Measurements from ENCODE around the gene CD300A. TPM values are rescaled to one million over a fixed set of nuclear protein-coding genes. Genes with fewer than 3 reads are reported as not detected.

The CD300A gene
- total RNA-seq, 5 donors from 2014 or later (not counting 1 experiment from before 2014, with no cell fraction given), result 9.2 to 18.8 (median 12.5) TPM

DNA sequence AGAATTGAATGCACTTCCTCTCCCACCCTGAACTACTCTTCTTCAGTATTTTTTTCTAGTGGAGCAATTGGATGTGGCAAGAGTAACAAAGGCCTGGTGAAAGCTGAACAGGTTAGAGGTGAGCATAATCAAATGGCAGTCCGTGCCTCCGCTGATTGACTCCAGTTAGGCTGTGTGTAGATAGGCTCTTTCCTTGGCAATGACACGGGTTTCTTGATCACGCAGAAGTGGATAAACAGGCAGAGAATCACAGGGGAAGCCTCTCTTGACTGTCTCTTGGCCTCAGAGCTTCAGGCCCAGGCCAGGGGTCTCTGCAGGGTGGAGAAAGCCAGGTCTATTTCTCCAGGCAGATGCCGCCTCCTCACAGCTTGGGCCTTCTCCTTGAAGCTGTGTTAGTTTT lies 60.6 kb downstream of the CD300A start:
- Mint-ChIP-seq H3K36me3 (no peaks in the 10 kb centered on the region), H3K27me3 (peaks cover 37% of the 10 kb centered on the region in 2 donors), H3K27ac (no peak overlapping the region), H3K4me1 (peaks cover 0 to under 1% (median 0%) of the 10 kb centered on the region in 3 donors), H3K9me3 (peaks cover 0 to 3% (median 0%) of the 10 kb centered on the region in 3 donors), H3K4me3 (no peak overlapping the region)
- 94% methylated on average over 4 of the region's 5 CpGs for WGBS (ENCODE audit: insufficient coverage)
- DNase-seq (no peak), ATAC-seq (replicated peaks in 1 of 4) (no peak)
- Histone ChIP-seq H3K4me3 (ENCODE audit: control insufficient read depth in 1 of 2, extremely low read depth in 1 of 2, low read length in 1 of 2) (no peak overlapping the region), H3K4me1 (ENCODE audit: control insufficient read depth in 1 of 2, extremely low read depth in 1 of 2, insufficient read depth in 2 of 2, low read length in 2 of 2) (peaks cover 0 to 2% of the 10 kb centered on the region in 2 experiments), H3K36me3 (ENCODE audit: control insufficient read depth in 2 of 2, extremely low read depth in 1 of 2, insufficient read depth in 1 of 2, low read length in 1 of 2) (no peaks in the 10 kb centered on the region), H3K27ac (ENCODE audit: low read length) (no peak overlapping the region), H3K9me3 (no peaks in the 10 kb centered on the region), H3K27me3 (replicated peaks in 1 of 2; ENCODE audit: control insufficient read depth in 2 of 2, extremely low read depth in 1 of 2, insufficient read depth in 2 of 2, low read length in 1 of 2) (peaks cover 0 to 68% of the 10 kb centered on the region in 2 experiments)
- ChIA-PET CTCF (no interaction called here), POLR2A (no interaction called here)

DNA sequence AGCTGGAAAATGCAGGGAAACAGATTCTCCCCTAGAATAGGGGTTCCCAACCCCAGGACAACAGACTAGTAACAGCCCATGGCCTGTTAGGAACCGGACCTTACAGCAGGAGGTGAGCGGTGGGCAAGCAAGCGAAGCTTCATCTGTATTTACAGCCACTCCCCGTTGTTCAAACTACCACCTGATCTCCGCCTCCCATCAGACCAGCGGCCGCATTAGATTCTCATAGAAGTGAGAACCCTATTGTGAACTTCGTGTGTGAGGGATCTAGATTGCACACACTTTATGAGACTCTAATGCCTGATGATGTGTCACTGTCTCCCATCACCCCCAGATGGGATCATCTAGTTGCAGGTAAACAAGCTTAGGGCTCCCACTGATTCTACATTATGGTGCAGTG lies 61.3 kb downstream of the CD300A start:
- WGBS (ENCODE audit: insufficient coverage), result 79% methylated on average over 2 of the region's 8 CpGs
- Histone ChIP-seq H3K36me3 (ENCODE audit: control insufficient read depth in 2 of 2, extremely low read depth in 1 of 2, insufficient read depth in 1 of 2, low read length in 1 of 2) (no peaks in the 10 kb centered on the region), H3K27me3 (replicated peaks in 1 of 2; ENCODE audit: control insufficient read depth in 2 of 2, extremely low read depth in 1 of 2, insufficient read depth in 2 of 2, low read length in 1 of 2) (peaks cover 0 to 68% of the 10 kb centered on the region in 2 experiments), H3K9me3 (no peaks in the 10 kb centered on the region), H3K4me3 (ENCODE audit: control insufficient read depth in 1 of 2, extremely low read depth in 1 of 2, low read length in 1 of 2) (no peak overlapping the region), H3K4me1 (ENCODE audit: control insufficient read depth in 1 of 2, extremely low read depth in 1 of 2, insufficient read depth in 2 of 2, low read length in 2 of 2) (peaks cover 0 to 4% of the 10 kb centered on the region in 2 experiments), H3K27ac (ENCODE audit: low read length) (no peak overlapping the region)
- CTCF ChIA-PET, result no interaction called here
- no peak for DNase-seq
- no peaks in the 10 kb centered on the region for H3K36me3 Mint-ChIP-seq
- POLR2A ChIA-PET, result no interaction called here
- peaks cover 0 to 3% (median 0%) of the 10 kb centered on the region in 3 donors for H3K9me3 Mint-ChIP-seq
- peaks cover 0 to 7% (median 3%) of the 10 kb centered on the region in 3 donors for H3K4me1 Mint-ChIP-seq
- no peak overlapping the region for H3K4me3 Mint-ChIP-seq
- no peak for ATAC-seq (replicated peaks in 1 of 4)
- no peak overlapping the region for H3K27ac Mint-ChIP-seq
- H3K27me3 Mint-ChIP-seq, result peaks cover 36 to 38% of the 10 kb centered on the region in 2 donors

DNA sequence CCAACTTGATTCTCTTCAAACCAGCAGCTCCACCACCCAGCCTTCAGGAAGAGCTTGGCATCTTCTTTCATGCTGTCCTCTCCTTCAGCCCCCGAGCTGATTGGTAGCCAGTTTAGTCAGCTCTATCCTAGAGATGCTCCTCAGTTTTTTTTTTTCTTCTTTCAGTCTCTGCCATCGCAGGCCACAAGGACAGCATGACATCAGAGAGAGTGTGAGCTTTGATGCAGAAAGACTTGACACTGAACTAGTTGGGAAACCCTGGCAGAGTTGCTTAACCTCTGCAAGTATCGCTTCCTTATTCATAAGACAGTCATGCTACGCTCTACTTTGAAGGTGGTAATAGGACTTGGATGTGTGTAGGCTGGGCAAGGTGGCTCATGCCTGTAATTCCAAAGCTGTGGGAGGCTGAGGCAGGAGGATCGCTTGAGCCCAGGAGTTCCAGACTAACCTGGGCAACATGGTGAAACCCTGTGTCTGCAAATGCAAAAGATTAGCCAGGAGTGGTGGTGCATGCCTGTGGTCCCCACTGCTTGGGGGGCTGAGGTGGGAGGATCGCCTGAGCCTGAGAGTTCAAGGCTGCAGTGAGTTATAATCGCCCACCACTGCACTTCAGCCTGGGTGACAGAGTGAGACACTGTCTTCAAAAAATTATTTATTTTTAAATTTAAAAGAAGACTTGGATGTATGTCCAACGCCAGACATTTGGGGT lies 62.2 kb downstream of the CD300A start:
- ATAC-seq (replicated peaks in 1 of 4), result no peak
- H3K4me1 ChIP-seq (ENCODE audit: control insufficient read depth in 1 of 2, extremely low read depth in 1 of 2, insufficient read depth in 2 of 2, low read length in 2 of 2), result peaks cover 0 to 4% of the 10 kb centered on the region in 2 experiments
- H3K27me3 Mint-ChIP-seq, result peaks cover 35 to 38% of the 10 kb centered on the region in 2 donors
- CTCF ChIA-PET, result no interaction called here
- no peak overlapping the region for H3K27ac ChIP-seq (ENCODE audit: low read length)
- peak in 2 of 35 experiments; percentile 6 to 41 for DNase-seq
- peaks cover 0 to 64% of the 10 kb centered on the region in 2 experiments for H3K27me3 ChIP-seq (replicated peaks in 1 of 2; ENCODE audit: control insufficient read depth in 2 of 2, extremely low read depth in 1 of 2, insufficient read depth in 2 of 2, low read length in 1 of 2)
- POLR2A ChIA-PET, result no interaction called here
- peaks cover 4 to 14% (median 6%) of the 10 kb centered on the region in 3 donors for H3K4me1 Mint-ChIP-seq
- WGBS (ENCODE audit: insufficient coverage), result 82% methylated on average over 4 of the region's 8 CpGs
- H3K36me3 Mint-ChIP-seq, result no peaks in the 10 kb centered on the region
- H3K9me3 Mint-ChIP-seq, result no peaks in the 10 kb centered on the region
- H3K4me3 Mint-ChIP-seq, result no peak overlapping the region
- H3K9me3 ChIP-seq, result no peaks in the 10 kb centered on the region
- H3K4me3 ChIP-seq (ENCODE audit: control insufficient read depth in 1 of 2, extremely low read depth in 1 of 2, low read length in 1 of 2), result no peak overlapping the region
- no peaks in the 10 kb centered on the region for H3K36me3 ChIP-seq (ENCODE audit: control insufficient read depth in 2 of 2, extremely low read depth in 1 of 2, insufficient read depth in 1 of 2, low read length in 1 of 2)
- no peak overlapping the region for H3K27ac Mint-ChIP-seq

DNA sequence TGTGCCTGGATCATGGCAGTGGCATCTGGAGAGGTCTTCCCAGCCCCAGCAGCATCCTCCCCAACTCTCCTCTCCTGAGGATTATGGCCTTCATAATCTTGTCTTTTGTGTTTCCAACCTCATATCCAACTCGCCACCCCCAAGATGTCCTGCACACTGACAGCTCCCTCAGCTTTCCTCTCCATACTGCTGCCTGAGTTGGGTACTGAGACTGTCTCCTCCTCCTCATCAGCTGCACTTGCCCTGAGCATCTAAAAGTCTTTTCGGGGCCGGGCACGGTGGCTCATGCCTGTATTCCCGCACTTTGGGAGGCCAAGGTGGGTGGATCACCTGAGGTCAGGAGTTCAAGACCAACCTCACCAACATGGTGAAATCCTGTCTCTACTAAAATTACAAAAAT lies 62.8 kb downstream of the CD300A start:
- ChIA-PET CTCF (no interaction called here), POLR2A (no interaction called here)
- Histone ChIP-seq H3K27me3 (replicated peaks in 1 of 2; ENCODE audit: control insufficient read depth in 2 of 2, extremely low read depth in 1 of 2, insufficient read depth in 2 of 2, low read length in 1 of 2) (peaks cover 0 to 65% of the 10 kb centered on the region in 2 experiments), H3K36me3 (ENCODE audit: control insufficient read depth in 2 of 2, extremely low read depth in 1 of 2, insufficient read depth in 1 of 2, low read length in 1 of 2) (no peaks in the 10 kb centered on the region), H3K4me3 (ENCODE audit: control insufficient read depth in 1 of 2, extremely low read depth in 1 of 2, low read length in 1 of 2) (no peak overlapping the region), H3K4me1 (ENCODE audit: control insufficient read depth in 1 of 2, extremely low read depth in 1 of 2, insufficient read depth in 2 of 2, low read length in 2 of 2) (peaks cover 0 to 4% of the 10 kb centered on the region in 2 experiments), H3K9me3 (no peaks in the 10 kb centered on the region), H3K27ac (ENCODE audit: low read length) (no peak overlapping the region)
- ATAC-seq (replicated peaks in 1 of 4) (no peak), DNase-seq (no peak)
- no peaks in the 10 kb centered on the region for H3K36me3 Mint-ChIP-seq
- H3K9me3 Mint-ChIP-seq, result no peaks in the 10 kb centered on the region
- no CpG with 5 or more reads among the region's 5 CpGs for WGBS (ENCODE audit: insufficient coverage)
- H3K27me3 Mint-ChIP-seq, result peaks cover 33 to 37% of the 10 kb centered on the region in 2 donors
- H3K4me3 Mint-ChIP-seq, result no peak overlapping the region
- peaks cover 4 to 14% (median 6%) of the 10 kb centered on the region in 3 donors for H3K4me1 Mint-ChIP-seq
- no peak overlapping the region for H3K27ac Mint-ChIP-seq

DNA sequence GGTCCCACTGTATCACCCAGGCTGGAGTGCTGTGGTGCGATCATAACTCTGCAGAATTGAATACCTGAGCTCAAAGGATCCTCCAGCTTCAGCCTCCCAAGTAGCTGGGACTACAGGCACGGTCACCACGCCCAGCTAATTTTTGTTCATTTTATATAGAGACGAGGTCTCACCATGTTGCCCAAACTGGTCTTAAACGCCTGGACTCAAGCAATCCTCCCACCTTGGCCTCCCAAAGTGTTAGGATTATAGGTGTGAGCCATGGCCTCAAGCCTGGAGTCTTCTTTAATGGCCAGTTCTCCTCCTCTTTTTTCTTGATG lies 64.4 kb downstream of the CD300A start:
- DNase-seq, result no peak
- Mint-ChIP-seq H3K27ac (no peak overlapping the region), H3K4me3 (no peak overlapping the region), H3K4me1 (peaks cover 4 to 14% (median 6%) of the 10 kb centered on the region in 3 donors), H3K36me3 (no peaks in the 10 kb centered on the region), H3K9me3 (no peaks in the 10 kb centered on the region), H3K27me3 (peaks cover 37 to 38% of the 10 kb centered on the region in 2 donors)
- CTCF ChIA-PET, result interaction anchor here in 1 of 2 donors (0.6 kb wide), 1 partner anchor 164 kb away, joined by 8 read pairs; no protein-coding TSS in a partner anchor
- peaks cover 0 to 4% of the 10 kb centered on the region in 2 experiments for H3K4me1 ChIP-seq (ENCODE audit: control insufficient read depth in 1 of 2, extremely low read depth in 1 of 2, insufficient read depth in 2 of 2, low read length in 2 of 2)
- WGBS (ENCODE audit: insufficient coverage), result 100% methylated on average over 1 of the region's 5 CpGs
- no peaks in the 10 kb centered on the region for H3K9me3 ChIP-seq
- no peak overlapping the region for H3K27ac ChIP-seq (ENCODE audit: low read length)
- ATAC-seq (replicated peaks in 1 of 4), result no peak
- H3K27me3 ChIP-seq (replicated peaks in 1 of 2; ENCODE audit: control insufficient read depth in 2 of 2, extremely low read depth in 1 of 2, insufficient read depth in 2 of 2, low read length in 1 of 2), result peaks cover 0 to 56% of the 10 kb centered on the region in 2 experiments
- POLR2A ChIA-PET, result no interaction called here
- no peaks in the 10 kb centered on the region for H3K36me3 ChIP-seq (ENCODE audit: control insufficient read depth in 2 of 2, extremely low read depth in 1 of 2, insufficient read depth in 1 of 2, low read length in 1 of 2)
- no peak overlapping the region for H3K4me3 ChIP-seq (ENCODE audit: control insufficient read depth in 1 of 2, extremely low read depth in 1 of 2, low read length in 1 of 2)

DNA sequence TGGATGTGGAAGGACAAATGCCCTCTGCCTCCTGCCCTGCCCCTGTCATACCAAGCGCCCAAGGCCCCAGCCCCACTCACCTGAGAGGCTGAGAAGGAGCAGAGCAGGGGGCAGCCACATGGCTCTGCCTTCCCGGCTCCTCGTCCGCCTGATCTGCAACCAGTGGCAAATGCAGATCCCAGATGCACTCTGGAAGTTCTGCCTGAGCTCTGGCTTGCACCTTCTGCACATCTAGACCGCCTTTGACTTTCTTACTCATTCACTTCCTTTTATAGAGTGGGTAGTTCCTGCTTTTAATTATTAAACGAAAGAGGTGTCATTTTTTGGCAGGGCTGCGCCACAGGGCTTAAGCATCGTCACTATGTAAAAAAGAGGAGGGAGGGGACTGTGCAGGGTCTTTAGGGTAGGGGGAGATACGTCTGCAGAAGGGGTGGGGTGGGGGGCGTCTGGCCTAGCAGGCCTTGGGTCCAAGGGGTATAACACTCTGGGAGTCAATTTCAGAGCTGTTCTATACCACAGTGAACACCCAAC lies 64.9 kb downstream of the CD300A start, which contains the start of gene CD300LB:
Gene CD300LB (minus strand): TSS at position 245 of the 531 bp plus-strand sequence. CDS start 125 bp downstream, at position 120.
- no peaks in the 10 kb centered on the region for H3K9me3 ChIP-seq
- WGBS (ENCODE audit: insufficient coverage), result 72% methylated on average over 3 of the region's 10 CpGs
- no peaks in the 10 kb centered on the region for H3K36me3 ChIP-seq (ENCODE audit: control insufficient read depth in 2 of 2, extremely low read depth in 1 of 2, insufficient read depth in 1 of 2, low read length in 1 of 2)
- ChIA-PET CTCF (interaction anchor here in 1 of 2 donors (0.6 kb wide), 2 partner anchors 165 to 587 kb away, joined by 4 to 8 read pairs; no protein-coding TSS in a partner anchor), POLR2A (no interaction called here)
- H3K27me3 Mint-ChIP-seq, result peaks cover 37 to 41% of the 10 kb centered on the region in 2 donors
- DNase-seq, result peak in 2 of 35 experiments; percentile 4 to 8
- H3K27ac Mint-ChIP-seq, result no peak within 1 kb of the TSS
- ATAC-seq (replicated peaks in 1 of 4), result no peak
- peaks cover 0 to 4% of the 10 kb centered on the region in 2 experiments for H3K4me1 ChIP-seq (ENCODE audit: control insufficient read depth in 1 of 2, extremely low read depth in 1 of 2, insufficient read depth in 2 of 2, low read length in 2 of 2)
- H3K4me3 ChIP-seq (ENCODE audit: control insufficient read depth in 1 of 2, extremely low read depth in 1 of 2, low read length in 1 of 2), result no peak within 1 kb of the TSS
- peaks cover 4 to 14% (median 6%) of the 10 kb centered on the region in 3 donors for H3K4me1 Mint-ChIP-seq
- peaks cover 0 to 51% of the 10 kb centered on the region in 2 experiments for H3K27me3 ChIP-seq (replicated peaks in 1 of 2; ENCODE audit: control insufficient read depth in 2 of 2, extremely low read depth in 1 of 2, insufficient read depth in 2 of 2, low read length in 1 of 2)
- H3K36me3 Mint-ChIP-seq, result no peaks in the 10 kb centered on the region
- H3K9me3 Mint-ChIP-seq, result no peaks in the 10 kb centered on the region
- no peak within 1 kb of the TSS for H3K27ac ChIP-seq (ENCODE audit: low read length)
- H3K4me3 Mint-ChIP-seq, result no peak within 1 kb of the TSS
